ENCODE results near the gene MRPL41.
"Not testable (repeated sequence)": the region's sequence is repeated elsewhere in the genome, so short reads cannot be mapped to it uniquely, and the experiment has no call there.

Gene MRPL41

DNA sequence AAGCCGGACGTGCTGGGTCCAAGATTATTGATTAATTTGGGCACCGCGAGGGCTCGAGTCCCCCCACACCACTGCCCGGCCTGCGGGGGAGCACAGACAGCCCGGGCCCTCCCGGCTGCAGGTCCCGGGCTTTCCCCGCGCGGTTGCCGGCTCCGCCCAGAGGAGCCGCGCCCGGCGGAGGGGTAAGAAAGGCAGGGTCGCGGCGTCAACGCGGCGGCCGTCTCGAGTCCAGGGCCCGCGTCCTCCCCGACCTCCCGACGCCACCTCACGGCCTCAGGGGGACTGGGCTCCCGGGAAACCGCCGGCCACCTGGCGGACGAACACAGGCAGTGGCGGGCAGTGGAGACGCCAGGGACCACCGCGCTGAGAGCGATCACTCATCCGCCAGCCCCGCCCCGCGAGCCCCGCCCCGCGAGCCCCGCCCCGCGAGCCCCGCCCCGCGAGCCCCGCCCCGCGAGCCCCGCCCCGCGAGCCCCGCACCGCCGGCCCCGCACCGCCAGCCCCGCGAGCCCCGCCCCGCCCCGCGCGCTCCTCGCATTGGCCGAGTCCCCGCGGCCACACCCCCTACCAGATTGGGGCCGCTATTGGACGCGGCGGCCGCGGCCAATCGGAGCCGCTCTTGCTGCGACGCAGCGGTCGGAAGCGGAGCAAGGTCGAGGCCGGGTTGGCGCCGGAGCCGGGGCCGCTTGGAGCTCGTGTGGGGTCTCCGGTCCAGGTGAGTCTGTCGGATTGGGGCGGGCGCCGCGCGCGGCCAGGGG is at the start of gene MRPL41:
Gene MRPL41, plus strand, starts transcription at position 616 of the 758 bp plus-strand sequence. CDS start 203 bp downstream, outside the sequence.
- in situ Hi-C loops (cut with MboI; ENCODE audit: low sequenced_read_pairs) = no loop called here

DNA sequence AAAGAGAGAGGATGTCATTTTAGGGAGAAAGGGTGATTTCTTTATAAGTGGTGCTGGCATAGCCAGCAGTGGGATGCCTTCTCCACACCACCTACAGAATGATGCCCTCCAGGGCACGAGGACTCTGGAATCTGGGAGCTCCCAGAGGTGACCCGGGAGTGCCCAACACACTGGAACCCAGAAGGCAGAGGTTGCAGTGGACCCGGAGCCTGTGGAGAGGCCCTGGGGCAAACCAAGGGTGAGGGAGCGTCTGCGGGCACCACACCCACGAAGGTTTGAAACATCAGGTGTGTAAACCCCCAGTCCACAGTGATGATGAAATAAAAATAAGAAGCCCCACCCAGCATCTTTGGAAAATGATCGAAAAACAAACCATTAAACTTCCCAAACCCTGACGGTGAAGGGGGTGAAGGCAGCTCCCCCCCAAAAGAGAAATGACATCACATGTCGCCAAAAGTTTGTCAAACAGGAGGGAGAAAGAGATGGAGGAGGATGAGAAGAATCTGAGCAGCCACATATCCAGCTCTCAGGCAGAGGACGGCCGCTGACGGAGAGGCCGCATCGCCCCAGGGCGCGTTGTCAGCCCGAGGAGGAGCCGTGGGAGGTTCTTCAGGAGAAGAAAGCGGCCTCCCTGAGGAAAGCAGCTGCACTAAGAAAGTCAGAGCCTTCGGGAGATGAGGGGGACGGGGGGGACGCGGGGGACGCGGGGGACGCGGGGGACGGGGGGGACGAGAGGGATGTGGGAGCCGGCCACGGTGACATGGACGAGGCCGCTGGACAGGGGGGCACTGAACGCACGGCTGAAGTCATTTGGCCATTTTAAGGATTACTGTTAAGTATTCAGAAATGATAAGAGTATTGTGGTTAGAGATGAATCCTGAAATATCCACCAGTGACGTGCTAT is 49.4 kb upstream of the MRPL41 start:
- in situ Hi-C loops (cut with MboI; ENCODE audit: low sequenced_read_pairs) = no loop called here

- in situ Hi-C loops (cut with MboI; ENCODE audit: low sequenced_read_pairs) = no loop called here
These were observed 47.3 kb upstream of the MRPL41 start for GRCh38 chr9:137504432-137504777.

DNA sequence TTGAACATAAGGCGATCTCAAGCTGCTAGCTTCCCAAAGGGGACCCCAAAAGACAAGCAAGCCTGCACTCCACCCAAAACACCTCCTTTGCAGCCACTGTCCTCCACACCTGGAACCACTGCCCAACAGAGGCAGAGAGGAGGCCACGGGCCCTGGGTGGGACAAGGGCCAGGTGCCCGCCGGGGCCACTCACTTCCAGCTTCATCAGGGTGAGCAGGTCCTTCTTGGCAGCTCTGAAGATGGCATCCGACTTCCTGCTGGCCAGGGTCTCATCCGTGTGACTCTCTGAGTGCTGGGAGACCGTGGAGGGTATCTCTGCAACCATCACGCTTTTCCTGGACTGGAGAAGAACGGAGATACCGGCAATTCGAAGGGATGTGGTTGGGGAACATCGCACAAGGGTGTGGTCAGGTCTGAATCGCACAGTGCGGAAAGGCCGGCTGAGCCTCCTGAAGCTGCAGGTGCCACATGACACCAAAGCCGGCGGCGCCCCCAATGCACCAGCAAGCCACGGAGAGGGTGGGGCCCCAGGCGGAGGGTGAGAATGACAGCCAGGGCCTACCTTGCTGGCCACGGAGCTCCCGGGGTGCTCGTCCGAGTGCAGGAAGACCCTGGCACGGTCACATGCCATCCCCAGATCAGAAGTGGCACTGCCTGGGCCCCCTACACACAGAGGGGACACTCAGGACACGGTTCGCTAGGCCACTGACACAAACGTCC is 46.1 kb upstream of the MRPL41 start:
- in situ Hi-C loops (cut with MboI; ENCODE audit: low sequenced_read_pairs) = no loop called here

DNA sequence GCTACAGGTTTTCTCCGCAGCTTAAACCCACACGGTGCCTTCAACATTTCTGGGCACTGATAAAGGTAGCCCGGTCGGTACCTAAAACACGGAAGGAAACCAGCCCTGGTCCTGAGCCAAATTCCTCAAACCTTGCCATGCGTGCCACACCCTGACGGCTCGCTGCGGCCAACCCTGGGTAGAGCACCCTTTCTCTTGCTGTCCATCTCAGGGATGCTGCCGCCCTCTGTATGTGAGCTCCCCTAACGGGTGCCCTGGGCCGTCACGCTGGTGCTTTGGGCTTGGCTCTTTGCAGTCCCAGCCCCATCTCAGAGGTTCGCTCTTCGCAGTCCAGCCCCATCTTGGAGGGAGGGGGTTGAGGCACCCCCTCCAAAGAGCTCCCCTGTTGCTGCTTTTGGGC is 45.4 kb upstream of the MRPL41 start:
- in situ Hi-C loops (cut with MboI; ENCODE audit: low sequenced_read_pairs) = no loop called here

DNA sequence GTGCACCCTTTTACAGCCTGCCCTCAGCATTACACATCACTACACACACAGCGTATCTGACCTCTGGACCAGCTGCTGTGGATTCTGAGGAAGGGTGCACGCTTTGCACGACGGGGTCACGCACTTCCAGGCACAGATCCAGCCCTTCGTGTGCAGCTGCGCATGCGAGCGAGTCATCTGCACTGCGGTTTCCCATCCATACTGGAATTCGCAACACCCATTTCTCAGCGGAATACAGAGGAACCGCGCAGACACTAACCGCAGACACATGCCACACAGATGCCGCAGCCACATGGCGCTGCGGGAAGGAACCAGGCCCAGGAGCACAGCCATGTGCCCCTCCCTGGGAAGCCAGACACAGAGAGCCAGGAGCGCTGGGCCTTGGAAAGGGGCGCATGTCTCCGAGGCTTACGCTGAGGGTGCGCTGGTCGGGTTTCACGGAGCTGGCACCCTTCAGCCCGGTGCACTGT is 44.9 kb upstream of the MRPL41 start:
- in situ Hi-C loops (cut with MboI; ENCODE audit: low sequenced_read_pairs) = no loop called here

- in situ Hi-C loops (cut with MboI; ENCODE audit: low sequenced_read_pairs) = no loop called here
These were observed 42.5 kb upstream of the MRPL41 start for GRCh38 chr9:137509198-137509597.

DNA sequence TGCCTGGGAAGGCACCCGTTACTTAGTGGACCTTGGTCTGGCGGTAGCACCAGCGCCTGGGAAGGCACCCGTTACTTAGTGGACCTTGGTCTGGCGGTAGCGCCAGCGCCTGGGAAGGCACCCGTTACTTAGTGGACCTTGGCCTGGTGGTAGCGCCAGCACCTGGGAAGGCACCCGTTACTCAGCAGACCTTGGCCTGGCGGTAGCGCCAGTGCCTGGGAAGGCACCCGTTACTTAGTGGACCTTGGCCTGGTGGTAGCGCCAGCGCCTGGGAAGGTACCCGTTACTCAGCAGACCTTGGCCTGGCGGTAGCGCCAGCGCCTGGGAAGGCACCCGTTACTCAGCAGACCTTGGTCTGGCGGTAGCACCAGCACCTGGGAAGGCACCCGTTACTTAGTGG is 40.6 kb upstream of the MRPL41 start:
- in situ Hi-C loops (cut with MboI; ENCODE audit: low sequenced_read_pairs) = not testable (repeated sequence)

DNA sequence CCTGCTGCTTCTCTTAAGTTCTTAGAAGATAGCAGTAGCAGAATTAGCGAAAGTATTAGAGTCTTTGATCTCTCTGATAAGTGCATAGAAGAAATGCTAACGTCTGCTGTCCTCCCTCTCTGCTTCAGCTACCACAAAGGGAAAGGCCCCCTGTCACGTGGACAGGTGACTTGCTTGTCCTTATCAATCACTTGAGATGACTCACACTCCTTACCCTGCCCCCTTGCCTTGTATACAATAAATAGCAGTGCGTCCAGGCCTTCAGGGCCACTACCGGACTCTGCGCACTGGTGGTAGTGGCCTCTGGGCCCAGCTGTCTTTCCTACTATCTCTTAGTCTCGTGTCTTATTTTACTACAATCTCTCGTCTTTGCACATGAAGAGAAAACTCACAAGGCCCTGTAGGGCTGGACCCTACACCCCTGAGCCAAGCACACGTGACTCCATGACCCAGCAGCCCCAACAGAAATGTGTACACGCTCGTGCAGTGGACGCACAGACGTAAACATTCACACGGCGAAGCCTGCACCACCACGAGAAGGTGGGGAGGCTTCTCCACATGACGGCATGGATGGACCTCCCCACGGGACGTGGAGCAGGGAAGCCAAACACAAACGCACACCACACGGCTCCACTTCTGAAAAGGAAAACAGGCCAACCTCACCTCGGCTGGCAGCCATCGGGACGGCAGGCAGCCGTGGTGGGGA is 39.8 kb upstream of the MRPL41 start:
- in situ Hi-C loops (cut with MboI; ENCODE audit: low sequenced_read_pairs) = no loop called here

- in situ Hi-C loops (cut with MboI; ENCODE audit: low sequenced_read_pairs) = not testable (repeated sequence)
These were observed 38.5 kb upstream of the MRPL41 start for GRCh38 chr9:137513136-137513535.

GRCh38 chr9:137513801-137514570 is 37.7 kb upstream of the MRPL41 start:
- in situ Hi-C loops (cut with MboI; ENCODE audit: low sequenced_read_pairs) = not testable (repeated sequence)

- in situ Hi-C loops (cut with MboI; ENCODE audit: low sequenced_read_pairs) = no loop called here
These were observed 36.9 kb upstream of the MRPL41 start for GRCh38 chr9:137514691-137515337.

DNA sequence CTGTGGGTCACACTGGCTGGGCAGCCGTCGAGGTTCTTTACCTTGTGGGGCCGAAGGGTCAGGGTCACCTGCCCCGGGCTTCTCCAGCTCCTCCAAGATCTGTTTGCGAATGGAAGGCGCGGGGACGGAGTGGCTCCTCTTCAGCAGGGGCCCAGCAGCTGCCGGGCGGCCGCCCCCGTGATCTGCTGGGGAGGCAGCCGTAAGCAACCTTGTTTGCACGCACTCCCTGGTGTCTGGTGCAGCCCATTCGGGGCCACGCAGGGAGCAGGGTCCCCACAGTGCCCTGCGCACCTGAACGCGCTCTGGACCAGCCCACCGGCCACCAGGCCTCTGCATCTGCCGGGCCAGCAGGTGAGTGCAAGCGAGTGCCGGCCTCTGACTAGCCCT is 36.3 kb upstream of the MRPL41 start:
- in situ Hi-C loops (cut with MboI; ENCODE audit: low sequenced_read_pairs) = no loop called here

GRCh38 chr9:137516144-137516917 is 35.3 kb upstream of the MRPL41 start:
- in situ Hi-C loops (cut with MboI; ENCODE audit: low sequenced_read_pairs) = no loop called here

- in situ Hi-C loops (cut with MboI; ENCODE audit: low sequenced_read_pairs) = not testable (repeated sequence)
These were observed 32.8 kb upstream of the MRPL41 start for GRCh38 chr9:137518661-137519459.

DNA sequence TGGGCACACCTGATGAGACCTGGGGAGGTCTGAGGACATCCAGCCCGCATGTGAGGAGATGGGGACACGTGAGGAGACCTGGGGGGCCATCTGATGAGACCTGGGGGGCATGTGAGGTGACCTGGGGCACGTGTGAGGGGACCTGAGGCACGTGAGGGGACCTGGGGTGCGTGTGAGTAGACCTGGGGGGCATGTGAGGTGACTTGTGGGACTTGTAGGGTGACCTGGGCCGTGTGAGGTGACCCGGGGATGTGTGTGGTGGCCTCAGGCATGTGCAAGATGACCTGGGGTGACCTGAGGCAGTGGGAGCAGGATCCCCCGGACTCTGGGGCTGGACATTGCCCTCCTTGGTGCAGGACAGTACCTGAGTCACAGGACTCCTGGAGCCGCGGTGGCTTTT is 32.1 kb upstream of the MRPL41 start:
- in situ Hi-C loops (cut with MboI; ENCODE audit: low sequenced_read_pairs) = no loop called here

DNA sequence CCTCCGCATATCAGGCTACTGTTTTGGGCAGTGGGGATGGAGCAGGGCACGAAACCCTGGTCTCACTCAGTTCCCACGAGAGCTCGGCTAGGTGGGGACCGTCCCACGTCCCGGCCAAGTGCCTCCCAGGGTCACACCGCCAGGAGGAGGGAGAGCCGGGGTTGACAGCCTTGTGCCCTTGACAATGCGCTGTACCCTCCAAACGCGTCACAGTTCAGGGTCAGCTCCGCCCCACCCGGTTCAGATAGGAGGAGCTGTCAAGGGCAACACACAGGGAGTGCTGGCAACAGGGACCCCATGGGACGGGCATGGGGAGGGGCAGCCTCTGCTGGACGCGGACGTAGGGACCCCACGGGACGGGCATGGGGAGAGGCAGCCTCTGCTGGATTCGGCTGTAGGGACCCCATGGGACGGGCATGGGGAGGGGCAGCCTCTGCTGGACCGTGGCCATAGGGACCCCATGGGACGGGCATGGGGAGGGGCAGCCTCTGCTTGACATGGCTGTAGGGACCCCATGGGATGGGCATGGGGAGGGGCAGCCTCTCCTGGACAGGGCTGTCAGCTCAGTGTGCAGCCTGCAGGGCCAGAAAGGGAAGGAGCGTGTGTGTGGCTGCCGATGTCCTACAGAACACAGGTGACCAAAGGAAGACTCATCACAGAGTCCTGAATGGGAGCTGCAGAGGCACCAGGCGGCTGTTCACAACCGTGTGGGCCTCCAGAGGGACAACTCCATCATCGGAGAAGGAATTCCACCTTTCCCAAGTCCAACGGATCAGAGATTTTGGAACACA is 30.9 kb upstream of the MRPL41 start:
- in situ Hi-C loops (cut with MboI; ENCODE audit: low sequenced_read_pairs) = no loop called here
